H1 (cell line): ENCODE results near the gene TMEM222. TPM values are rescaled to one million over a fixed set of nuclear protein-coding genes. Genes with fewer than 3 reads are reported as not detected.

Experiments
- CTCF ChIA-PET: fragments of 300-600 bp; sonication (Branson Sonifier 250); formaldehyde crosslinking; loops from one replicate; lab custom pipeline; 2021; ENCODE audit not compliant: partially characterized antibody; lab: Charles Lee
- POLR2A ChIA-PET: fragments of 300-600 bp; sonication (Branson Sonifier 250); formaldehyde crosslinking; loops from one replicate; lab custom pipeline; 2021; ENCODE audit warnings: inconsistent platforms; ENCODE audit not compliant: partially characterized antibody; lab: Charles Lee
- DNase-seq, 2 experiments: peaks; one replicate each; pipeline versions ENCODE4 v3.0.0 to v3.0.0-alpha.2; 2010 to 2022; ENCODE audit warnings: low spot score in 2 of 2, low read depth in 1 of 2, mixed read lengths in 1 of 2
- FAIRE-seq: peaks from 2 replicates; lab custom pipeline; 2011; peaks lifted over from hg19 to GRCh38; lab: Jason Lieb, UNC
- H2AFZ ChIP-seq: 2 replicates; pipeline ENCODE4 v1.8.1; 2012; ENCODE audit warnings: low read length, inconsistent platforms
- H2AK5ac ChIP-seq: 2 replicates; pipeline ENCODE4 v1.6.1; 2013; ENCODE audit warnings: low read depth, low read length
- H2BK120ac ChIP-seq: replicated peaks from 2 replicates; pipeline ENCODE3; 2013; ENCODE audit warnings: low read depth, low read length, inconsistent platforms
- H2BK12ac ChIP-seq: 2 replicates; pipeline ENCODE4 v1.6.1; 2013; ENCODE audit warnings: low read depth, low read length
- H2BK15ac ChIP-seq: 2 replicates; pipeline ENCODE4 v1.6.1; 2013; ENCODE audit warnings: low read length
- H2BK20ac ChIP-seq: 2 replicates; pipeline ENCODE4 v1.6.1; 2013; ENCODE audit warnings: low read length
- H2BK5ac ChIP-seq: 2 replicates; pipeline ENCODE4 v1.6.1; 2013; ENCODE audit warnings: low read depth, low read length
- H3K14ac ChIP-seq: 2 replicates; pipeline ENCODE4 v1.6.1; 2013; ENCODE audit warnings: inconsistent platforms; ENCODE audit not compliant: insufficient read length
- H3K18ac ChIP-seq: 2 replicates; pipeline ENCODE4 v1.6.1; 2013; ENCODE audit warnings: low read length; ENCODE audit errors: extremely low read depth
- H3K23ac ChIP-seq: 2 replicates; pipeline ENCODE4 v1.6.1; 2013; ENCODE audit warnings: inconsistent platforms; ENCODE audit not compliant: insufficient read length
- H3K23me2 ChIP-seq: 2 replicates; pipeline ENCODE4 v1.6.1; 2013; ENCODE audit warnings: low read depth, low read length
- H3K27ac ChIP-seq: 2 replicates; pipeline ENCODE4 v1.6.1; 2011; ENCODE audit warnings: low read depth, low read length, inconsistent platforms
- H3K27me3 ChIP-seq, 4 experiments: replicated peaks in 1 of 4; 1 replicate in 1 of 4; 2 replicates in 3 of 4; pipeline versions ENCODE4 v1.6.1 to v1.8.1; 2011 to 2013; ENCODE audit warnings: low read length in 3 of 4, mild to moderate bottlenecking in 3 of 4, inconsistent platforms in 2 of 4, mixed read lengths in 2 of 4, moderate library complexity in 1 of 4; ENCODE audit not compliant: control insufficient read depth in 3 of 4, insufficient read depth in 3 of 4; ENCODE audit errors: extremely low read depth in 1 of 4
- H3K36me3 ChIP-seq, 4 experiments: 2 replicates each; pipeline versions ENCODE4 v1.6.1 to v1.8.1; 2011 to 2013; ENCODE audit warnings: mild to moderate bottlenecking in 4 of 4, low read length in 3 of 4, moderate library complexity in 2 of 4, control low read depth in 1 of 4, inconsistent platforms in 1 of 4; ENCODE audit not compliant: insufficient read depth in 4 of 4, control insufficient read depth in 2 of 4
- H3K4ac ChIP-seq: replicated peaks from 2 replicates; pipeline ENCODE3; 2013; ENCODE audit warnings: low read length, low read depth, mixed read lengths, inconsistent platforms; ENCODE audit not compliant: insufficient read length
- H3K4me1 ChIP-seq, 4 experiments: replicated peaks in 1 of 4; 1 replicate in 1 of 4; 2 replicates in 3 of 4; pipeline versions ENCODE4 v1.6.1 to v1.8.1; 2011 to 2013; ENCODE audit warnings: low read length in 3 of 4, inconsistent platforms in 2 of 4, mixed read lengths in 1 of 4; ENCODE audit not compliant: insufficient read depth in 4 of 4, control insufficient read depth in 3 of 4
- H3K4me2 ChIP-seq, 2 experiments: 2 replicates each; pipeline versions ENCODE4 v1.6.1 to v1.8.1; 2011 to 2013; ENCODE audit warnings: low read depth in 2 of 2, low read length in 2 of 2, control low read depth in 1 of 2, inconsistent platforms in 1 of 2, mild to moderate bottlenecking in 1 of 2; ENCODE audit not compliant: insufficient read depth in 1 of 2
- H3K4me3 ChIP-seq, 4 experiments: fragments of 200-600, 300-600 bp in 1 of 4; sonication (generic), shearing (Covaris generic), sonication (Bioruptor Twin) in 1 of 4; 2 replicates each; pipeline versions ENCODE4 v1.5.1 to v1.8.1; 2011 to 2016; ENCODE audit warnings: low read length in 4 of 4, low read depth in 3 of 4, control low read depth in 2 of 4, inconsistent platforms in 2 of 4, mild to moderate bottlenecking in 2 of 4, mixed read lengths in 1 of 4, moderate library complexity in 1 of 4; ENCODE audit not compliant: insufficient read depth in 2 of 4; ENCODE audit errors: extremely low read depth in 1 of 4
- H3K56ac ChIP-seq: replicated peaks from 2 replicates; pipeline ENCODE3; 2013; ENCODE audit warnings: low read depth, mild to moderate bottlenecking, mixed read lengths, low read length, inconsistent platforms; ENCODE audit not compliant: insufficient read length
- H3K79me1 ChIP-seq: 2 replicates; pipeline ENCODE4 v1.6.1; 2013; ENCODE audit warnings: low read depth, low read length, control low read depth
- H3K79me2 ChIP-seq, 2 experiments: 2 replicates each; pipeline versions ENCODE4 v1.6.1 to v1.8.1; 2012 to 2013; ENCODE audit warnings: low read length in 2 of 2, mild to moderate bottlenecking in 2 of 2, inconsistent platforms in 1 of 2; ENCODE audit not compliant: insufficient read depth in 2 of 2, control insufficient read depth in 1 of 2
- H3K9ac ChIP-seq, 4 experiments: replicated peaks in 1 of 4; 1 replicate in 1 of 4; 2 replicates in 3 of 4; pipeline versions ENCODE4 v1.6.1 to v1.8.1; 2011 to 2013; ENCODE audit warnings: low read depth in 3 of 4, low read length in 3 of 4, control low read depth in 2 of 4, mild to moderate bottlenecking in 2 of 4, moderate library complexity in 2 of 4, inconsistent platforms in 1 of 4; ENCODE audit errors: extremely low read depth in 1 of 4
- H3K9me3 ChIP-seq, 2 experiments: 2 replicates each; pipeline versions ENCODE4 v1.6.1 to v1.8.1; 2012 to 2013; ENCODE audit warnings: mild to moderate bottlenecking in 2 of 2, moderate library complexity in 2 of 2, control low read depth in 1 of 2, inconsistent platforms in 1 of 2, low read depth in 1 of 2, low read length in 1 of 2, mixed read lengths in 1 of 2; ENCODE audit not compliant: insufficient read depth in 2 of 2
- H4K20me1 ChIP-seq, 2 experiments: replicated peaks in 1 of 2; 2 replicates each; pipeline versions ENCODE3 to v1.8.1; 2011 to 2013; ENCODE audit warnings: inconsistent platforms in 2 of 2, low read length in 2 of 2, mild to moderate bottlenecking in 1 of 2; ENCODE audit not compliant: insufficient read depth in 2 of 2, control insufficient read depth in 1 of 2
- H4K5ac ChIP-seq: 2 replicates; pipeline ENCODE4 v1.6.1; 2013; ENCODE audit warnings: low read length, low read depth, mixed read lengths, inconsistent platforms; ENCODE audit not compliant: insufficient read length
- H4K8ac ChIP-seq: 2 replicates; pipeline ENCODE4 v1.8.0; 2013; ENCODE audit warnings: mild to moderate bottlenecking, moderate library complexity, low read length, inconsistent platforms; ENCODE audit not compliant: insufficient read depth; ENCODE audit errors: extremely low read depth
- H4K91ac ChIP-seq: replicated peaks from 2 replicates; pipeline ENCODE3; 2013; ENCODE audit warnings: low read length, mixed read lengths, inconsistent platforms; ENCODE audit not compliant: insufficient read length
- EGR1 ChIP-seq: IDR thresholded peaks from 2 replicates; pipeline ENCODE4 v1.6.1; 2011; ENCODE audit warnings: low read depth, low read length, borderline replicate concordance
- EP300 ChIP-seq, 2 experiments: IDR thresholded peaks; 1 replicate in 1 of 2; 2 replicates in 1 of 2; pipeline ENCODE4 v1.6.1; 2011 to 2012; ENCODE audit warnings: low read depth in 2 of 2, low read length in 2 of 2, mild to moderate bottlenecking in 2 of 2, borderline replicate concordance in 1 of 2, inconsistent platforms in 1 of 2, moderate library complexity in 1 of 2
- MAX ChIP-seq: IDR thresholded peaks from 2 replicates; pipeline ENCODE4 v1.6.1; 2012; ENCODE audit warnings: inconsistent platforms
- POLR2A ChIP-seq, 2 experiments: IDR thresholded peaks; 1 replicate in 1 of 2; 2 replicates in 1 of 2; pipeline ENCODE4 v1.6.1; 2011; ENCODE audit warnings: low read depth in 2 of 2, low read length in 2 of 2, mild to moderate bottlenecking in 2 of 2; ENCODE audit errors: control extremely low read depth in 1 of 2
- SP1 ChIP-seq: IDR thresholded peaks from 2 replicates; pipeline ENCODE4 v1.6.1; 2011; ENCODE audit warnings: low read depth, low read length
- SP4 ChIP-seq: IDR thresholded peaks from 2 replicates; pipeline ENCODE4 v1.6.1; 2012; ENCODE audit warnings: low read length, inconsistent platforms
- WGBS, 2 experiments: shearing (Covaris generic) in 1 of 2; methylation state at CpG; one replicate each; pipeline versions ENCODE4 v1.1.6 to v1.1.7; 2013 to 2015; ENCODE audit warnings: low lambda C conversion rate in 2 of 2, mixed read lengths in 2 of 2, inconsistent platforms in 1 of 2, low coverage in 1 of 2, missing lambda C conversion rate in 1 of 2; ENCODE audit not compliant: insufficient replicate concordance in 2 of 2, insufficient coverage in 1 of 2, insufficient read length in 1 of 2; ENCODE audit errors: extremely low coverage in 1 of 2, missing lambda C conversion rate in 1 of 2; 5-methylcytosine and 5-hydroxymethylcytosine counted together
- polyA plus RNA-seq, 7 experiments: library from polyadenylated mRNA; depleted of rRNA in 3 of 7; stranded (reverse) in 5 of 7; unstranded in 2 of 7; fragments of >200 nt in 5 of 7; fragments of 200-250 nt in 2 of 7; gene quantifications; 1 replicate in 5 of 7; 2 replicates in 1 of 7; 4 replicates in 1 of 7; pipeline versions ENCODE4 v1.2.1 to v1.2.3, GENCODE V29; 2011 to 2013; ENCODE audit warnings: missing spikeins in 2 of 7, mixed read lengths in 2 of 7
- total RNA-seq: library from RNA; stranded (reverse); fragmentation: NEBNext Ultra II Directional; extraction: Animal tissue kit (Norgen Biotek cat#: 25700); gene quantifications from 2 replicates; pipeline ENCODE4 v1.2.1, GENCODE V29; 2021

Gene TMEM222
- total and polyA plus RNA-seq, 2 of the 8 experiments (the other 6 are each of a cell fraction or from before 2014, with no cell fraction given), result 27.0 to 51.8 TPM

- peaks cover 6% of the 10 kb centered on the region; the same call in 1 of the 2 replicates for H3K23me2 ChIP-seq
- H4K20me1 ChIP-seq, result peaks cover 2 to 9% of the 10 kb centered on the region in 2 experiments
- H3K14ac ChIP-seq, result peak within 1 kb of the TSS; percentile 81
- peak within 1 kb of the TSS; percentile 16 to 64 (median 44) for H3K4me3 ChIP-seq
- H3K27ac ChIP-seq, result no peak within 1 kb of the TSS
- peak within 1 kb of the TSS; percentile 91 for H3K4ac ChIP-seq
- ChIA-PET POLR2A (interaction anchor here (0.9 to 4.8 kb wide), 10 partner anchors 9 to 56 kb away, joined by 3 to 50 read pairs (median 6); partner anchors contain the start of gene TMEM222), CTCF (interaction anchor here (0.6 to 17.0 kb wide), 13 partner anchors 8 to 1306 kb away, joined by 3 to 321 read pairs (median 6); no protein-coding TSS in a partner anchor)
- H2AK5ac ChIP-seq, result peak within 1 kb of the TSS; percentile 57
- FAIRE-seq, result no peak
- peak within 1 kb of the TSS; percentile 93 for H4K5ac ChIP-seq
- WGBS, 2 experiments, result 34% methylated on average over 21 of the region's 22 CpGs; no CpG with 5 or more reads in 1 of the 2 experiments
- peak within 1 kb of the TSS; percentile 76; the same call in 1 of the 2 replicates for H2BK5ac ChIP-seq
- H3K27me3 ChIP-seq, result peaks cover 0 to 2% (median 0%) of the 10 kb centered on the region in 4 experiments; a peak in 1 of 7 replicates
- H4K8ac ChIP-seq, result peak within 1 kb of the TSS; percentile 31; the same call in 1 of the 2 replicates
- peak within 1 kb of the TSS; percentile 48 for H4K91ac ChIP-seq
- H3K36me3 ChIP-seq, result no peaks in the 10 kb centered on the region
- peak within 1 kb of the TSS; percentile 75 for H3K56ac ChIP-seq
- peak within 1 kb of the TSS; percentile 51 for H2BK120ac ChIP-seq
- peak within 1 kb of the TSS; percentile 99 for H2BK15ac ChIP-seq
- no peaks in the 10 kb centered on the region; a peak in 1 of 4 replicates for H3K79me2 ChIP-seq
- peak in 1 of 2 experiments; percentile 73 for DNase-seq
- H3K23ac ChIP-seq, result no peak within 1 kb of the TSS
- H3K18ac ChIP-seq, result peak within 1 kb of the TSS; percentile 96
- peaks cover 0 to 25% (median 20%) of the 10 kb centered on the region in 4 experiments; a peak in 6 of 7 replicates for H3K4me1 ChIP-seq
- peak within 1 kb of the TSS; percentile 83 for H2BK20ac ChIP-seq
- peak within 1 kb of the TSS; percentile 92; the same call in 1 of the 2 replicates for H2BK12ac ChIP-seq
- no peaks in the 10 kb centered on the region for H3K79me1 ChIP-seq
- TF ChIP-seq SP4 (no peak), POLR2A (IDR thresholded peaks at IDR 0.05; ENCODE audit: control extremely low read depth in 1 of 2, low read depth in 2 of 2, low read length in 2 of 2) (no peak), EGR1 (peak; percentile 75; the same call in 1 of the 2 replicates), SP1 (peak; percentile 92), EP300 (IDR thresholded peaks at IDR 0.05; ENCODE audit: borderline replicate concordance in 1 of 2, low read depth in 2 of 2, low read length in 2 of 2) (no peak), MAX (peak; percentile 34; the same call in 1 of the 2 replicates)
- peak within 1 kb of the TSS in 2 of 4 experiments; percentile 13 to 18; a peak in 5 of 7 replicates for H3K9ac ChIP-seq
- H2AFZ ChIP-seq, result no peak within 1 kb of the TSS
- H3K9me3 ChIP-seq, result no peaks in the 10 kb centered on the region
- H3K4me2 ChIP-seq, result peak within 1 kb of the TSS; percentile 78 to 94
Observed at GRCh38 chr1:27341525-27342252, 19.7 kb downstream of the TMEM222 start, which contains the start of gene SYTL1. TSS of gene SYTL1 (plus strand) at chr1:27342022. CDS start at chr1:27345335, 3,313 bp downstream.
